Measurements from ENCODE around the gene SRP68. TPM values are rescaled to one million over a fixed set of nuclear protein-coding genes. Genes with fewer than 3 reads are reported as not detected.
A peak's percentile ranks its signal among the peaks of the same experiment; 100 is the strongest.

Gene SRP68
- total RNA-seq, 1 donor from 2014 or later, result 31.7 TPM

DNA sequence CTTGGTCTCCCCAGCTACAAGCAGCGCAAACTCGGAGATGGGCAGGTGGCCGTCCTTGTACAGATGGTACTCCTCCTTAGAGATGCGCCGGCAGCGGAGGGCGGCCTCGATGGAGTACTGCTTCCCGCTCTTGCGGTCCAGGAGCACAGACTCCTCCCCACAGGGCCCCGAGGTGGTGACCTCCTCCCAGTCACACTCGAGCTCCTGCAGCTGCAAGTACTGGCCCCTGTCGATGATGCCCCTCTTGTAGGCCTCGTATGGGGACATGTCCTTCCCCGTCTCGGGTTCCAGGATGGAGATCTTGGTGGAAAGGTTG lies 64.5 kb downstream of the SRP68 start:
- Histone ChIP-seq H3K9ac (no peak overlapping the region), H3K79me2 (ENCODE audit: low read depth) (no peaks in the 10 kb centered on the region), H3F3A (ENCODE audit: low read depth) (no peaks in the 10 kb centered on the region), H3K4me1 (no peaks in the 10 kb centered on the region), H3K9me3 (ENCODE audit: low read depth) (no peaks in the 10 kb centered on the region), H3K27me3 (no peaks in the 10 kb centered on the region), H3K4me2 (no peak overlapping the region), H3K27ac (no peak overlapping the region), H3K4me3 (no peak overlapping the region), H4K20me1 (ENCODE audit: low read depth) (no peaks in the 10 kb centered on the region), H2AFZ (replicated peaks) (no peak overlapping the region), H3K36me3 (no peaks in the 10 kb centered on the region)
- TF ChIP-seq, protein P1, sequence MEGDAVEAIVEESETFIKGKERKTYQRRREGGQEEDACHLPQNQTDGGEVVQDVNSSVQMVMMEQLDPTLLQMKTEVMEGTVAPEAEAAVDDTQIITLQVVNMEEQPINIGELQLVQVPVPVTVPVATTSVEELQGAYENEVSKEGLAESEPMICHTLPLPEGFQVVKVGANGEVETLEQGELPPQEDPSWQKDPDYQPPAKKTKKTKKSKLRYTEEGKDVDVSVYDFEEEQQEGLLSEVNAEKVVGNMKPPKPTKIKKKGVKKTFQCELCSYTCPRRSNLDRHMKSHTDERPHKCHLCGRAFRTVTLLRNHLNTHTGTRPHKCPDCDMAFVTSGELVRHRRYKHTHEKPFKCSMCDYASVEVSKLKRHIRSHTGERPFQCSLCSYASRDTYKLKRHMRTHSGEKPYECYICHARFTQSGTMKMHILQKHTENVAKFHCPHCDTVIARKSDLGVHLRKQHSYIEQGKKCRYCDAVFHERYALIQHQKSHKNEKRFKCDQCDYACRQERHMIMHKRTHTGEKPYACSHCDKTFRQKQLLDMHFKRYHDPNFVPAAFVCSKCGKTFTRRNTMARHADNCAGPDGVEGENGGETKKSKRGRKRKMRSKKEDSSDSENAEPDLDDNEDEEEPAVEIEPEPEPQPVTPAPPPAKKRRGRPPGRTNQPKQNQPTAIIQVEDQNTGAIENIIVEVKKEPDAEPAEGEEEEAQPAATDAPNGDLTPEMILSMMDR (IDR thresholded peaks at IDR 0.05), result no peak
- TF ChIP-seq EZH2 (IDR thresholded peaks at IDR 0.05), result no peak
- no peak for TF ChIP-seq EZH2phosphoT487 (IDR thresholded peaks at IDR 0.05)
- Mint-ChIP-seq H3K27me3 (ENCODE audit: insufficient read depth, low read depth) (peaks cover 10% of the 10 kb centered on the region), H3K36me3 (no peaks in the 10 kb centered on the region), H3K4me3 (no peak overlapping the region), H3K4me1 (no peaks in the 10 kb centered on the region), H3K27ac (no peak overlapping the region), H3K9me3 (no peaks in the 10 kb centered on the region)
- DNase-seq (ENCODE audit: low spot score), result no peak

DNA sequence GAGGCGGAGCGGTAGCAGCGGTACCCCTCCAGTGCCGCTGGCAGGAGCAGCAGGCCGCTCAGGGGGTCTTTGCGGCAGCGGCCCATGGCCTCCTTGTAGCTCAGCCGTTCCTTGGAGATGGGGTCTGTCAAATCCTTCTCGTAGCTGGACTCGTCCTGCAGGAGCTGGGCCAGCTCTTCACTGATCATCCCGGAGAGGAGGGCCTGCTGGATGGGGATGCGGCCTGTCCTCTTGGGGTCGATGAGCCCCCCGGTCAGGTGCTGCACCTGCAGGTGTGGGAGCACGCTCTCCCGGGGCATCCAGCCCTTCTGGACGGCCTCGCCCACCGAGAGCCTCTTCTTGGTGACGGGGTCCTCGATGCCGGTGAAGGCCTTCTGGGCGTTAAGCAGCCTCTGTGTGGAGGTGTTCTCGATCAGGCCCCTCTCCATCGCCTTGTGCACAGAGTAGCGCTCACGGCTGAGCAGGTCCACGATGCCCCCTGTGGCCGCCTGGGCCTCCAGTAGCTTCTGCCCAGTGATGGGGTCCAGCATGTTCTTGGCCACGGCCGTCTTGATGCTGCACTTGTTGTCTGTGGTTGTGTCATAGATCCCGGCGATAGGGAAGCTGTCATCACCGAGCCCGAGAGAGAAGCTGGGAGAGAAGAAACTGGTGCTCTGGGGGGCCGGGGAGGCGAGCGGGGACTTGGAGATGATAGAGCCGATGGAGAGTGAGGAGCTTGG lies 65.0 kb downstream of the SRP68 start:
- Histone ChIP-seq H4K20me1 (ENCODE audit: low read depth) (no peaks in the 10 kb centered on the region), H2AFZ (replicated peaks) (no peak overlapping the region), H3K27ac (no peak overlapping the region), H3K4me1 (no peaks in the 10 kb centered on the region), H3K9me3 (ENCODE audit: low read depth) (no peaks in the 10 kb centered on the region), H3F3A (ENCODE audit: low read depth) (no peaks in the 10 kb centered on the region), H3K27me3 (no peaks in the 10 kb centered on the region), H3K79me2 (ENCODE audit: low read depth) (no peaks in the 10 kb centered on the region), H3K4me3 (no peak overlapping the region), H3K36me3 (no peaks in the 10 kb centered on the region), H3K9ac (no peak overlapping the region), H3K4me2 (no peak overlapping the region)
- TF ChIP-seq EZH2phosphoT487 (IDR thresholded peaks at IDR 0.05) (no peak), EZH2 (IDR thresholded peaks at IDR 0.05) (no peak)
- TF ChIP-seq, protein P1 (IDR thresholded peaks at IDR 0.05), result no peak
- Mint-ChIP-seq H3K27ac (no peak overlapping the region), H3K36me3 (no peaks in the 10 kb centered on the region), H3K4me3 (no peak overlapping the region), H3K9me3 (no peaks in the 10 kb centered on the region), H3K4me1 (no peaks in the 10 kb centered on the region), H3K27me3 (ENCODE audit: insufficient read depth, low read depth) (peaks cover 10% of the 10 kb centered on the region)
- no peak for DNase-seq (ENCODE audit: low spot score)

DNA sequence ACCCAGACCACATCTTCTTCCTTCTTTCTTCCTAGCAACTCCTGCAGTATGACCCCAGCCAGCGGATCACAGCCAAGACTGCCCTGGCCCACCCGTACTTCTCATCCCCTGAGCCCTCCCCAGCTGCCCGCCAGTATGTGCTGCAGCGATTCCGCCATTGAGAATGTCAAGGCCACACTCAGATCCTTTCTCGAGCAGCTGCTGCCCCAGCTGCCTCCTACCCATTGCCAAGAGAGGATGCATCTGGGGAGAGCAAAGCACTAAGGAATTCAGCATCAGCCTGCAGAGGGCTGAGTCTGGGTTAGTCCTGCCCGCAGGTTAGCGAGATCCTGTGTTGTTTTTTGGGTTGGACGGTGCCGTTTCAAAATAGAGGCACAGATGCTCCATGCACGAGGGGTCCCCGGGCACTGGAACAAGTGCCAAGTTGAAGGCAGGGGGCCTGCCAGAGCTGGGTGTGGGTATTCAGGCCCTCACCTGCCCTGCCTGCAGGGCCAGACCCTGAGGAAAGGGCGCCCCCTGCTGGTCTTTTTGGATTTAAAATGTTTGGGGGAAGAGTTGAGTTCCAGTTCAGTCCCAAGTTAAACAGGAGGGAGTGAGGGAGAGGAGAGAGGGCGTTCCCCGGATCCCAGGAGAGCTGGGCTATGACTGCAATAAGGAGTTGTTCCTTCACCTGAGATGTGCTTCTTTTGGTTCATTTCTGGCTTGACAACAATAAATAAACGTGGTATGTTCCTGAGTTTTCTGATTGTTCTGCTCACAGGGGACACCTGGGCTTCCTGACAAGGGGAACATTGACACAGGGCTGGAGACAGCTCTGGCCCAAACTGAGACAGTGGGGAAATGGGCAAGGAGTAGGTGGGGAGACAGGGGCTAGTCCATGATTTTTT lies 66.8 kb downstream of the SRP68 start:
- H3K27ac ChIP-seq, result no peak overlapping the region
- peak overlapping the region; percentile 63 for H3K4me3 Mint-ChIP-seq

More for the DNA sequence above, 66.8 kb downstream of the SRP68 start:
- Histone ChIP-seq H3F3A (ENCODE audit: low read depth) (no peaks in the 10 kb centered on the region), H3K4me3 (no peak overlapping the region), H2AFZ (replicated peaks) (no peak overlapping the region), H3K36me3 (no peaks in the 10 kb centered on the region), H3K27me3 (no peaks in the 10 kb centered on the region), H3K4me2 (no peak overlapping the region), H3K79me2 (ENCODE audit: low read depth) (no peaks in the 10 kb centered on the region), H3K9me3 (ENCODE audit: low read depth) (no peaks in the 10 kb centered on the region), H3K4me1 (no peaks in the 10 kb centered on the region), H4K20me1 (ENCODE audit: low read depth) (no peaks in the 10 kb centered on the region), H3K9ac (no peak overlapping the region)
- TF ChIP-seq EZH2phosphoT487 (IDR thresholded peaks at IDR 0.05) (no peak), EZH2 (IDR thresholded peaks at IDR 0.05) (no peak)
- TF ChIP-seq, protein P1 (IDR thresholded peaks at IDR 0.05), result peak; percentile 87
- H3K27me3 Mint-ChIP-seq (ENCODE audit: insufficient read depth, low read depth), result peaks cover 7% of the 10 kb centered on the region
- H3K36me3 Mint-ChIP-seq, result no peaks in the 10 kb centered on the region
- H3K9me3 Mint-ChIP-seq, result no peaks in the 10 kb centered on the region
- peak; percentile 86 for DNase-seq (ENCODE audit: low spot score)
- peak overlapping the region; percentile 93 for H3K27ac Mint-ChIP-seq
- H3K4me1 Mint-ChIP-seq, result no peaks in the 10 kb centered on the region

Measured in neural progenitor cell (in vitro differentiated cells).